Esophagus (tissue), 2 donors: ENCODE measurements around the gene STK39. TPM values are rescaled to one million over a fixed set of nuclear protein-coding genes. Genes with fewer than 3 reads are reported as not detected.
"Not testable (repeated sequence)": the region's sequence is repeated elsewhere in the genome, so short reads cannot be mapped to it uniquely, and the experiment has no call there.

Experiments used
- H3K27ac ChIP-seq, 2 donors: one replicate each; pipeline ENCODE4 v1.5.1; 2013; ENCODE audit warnings: low read depth in 2 of 2, mild to moderate bottlenecking in 2 of 2, inconsistent platforms in 1 of 2, low read length in 1 of 2, moderate library complexity in 1 of 2
- H3K27me3 ChIP-seq, 2 donors: one replicate each; pipeline ENCODE4 v1.6.1; 2013; ENCODE audit warnings: low read length in 2 of 2, control low read depth in 1 of 2, mild to moderate bottlenecking in 1 of 2; ENCODE audit not compliant: insufficient read depth in 2 of 2, control insufficient read depth in 1 of 2
- H3K36me3 ChIP-seq, 2 donors: one replicate each; pipeline ENCODE4 v1.6.1; 2013; ENCODE audit warnings: low read length in 1 of 2; ENCODE audit not compliant: control insufficient read depth in 2 of 2, insufficient read depth in 2 of 2
- H3K4me1 ChIP-seq, 2 donors: one replicate each; pipeline ENCODE4 v1.6.1; 2013; ENCODE audit warnings: low read length in 1 of 2; ENCODE audit not compliant: control insufficient read depth in 2 of 2, insufficient read depth in 2 of 2
- H3K4me3 ChIP-seq, 2 donors: one replicate each; pipeline ENCODE4 v1.5.1; 2013; ENCODE audit warnings: low read length in 2 of 2, mild to moderate bottlenecking in 2 of 2, low read depth in 1 of 2, moderate library complexity in 1 of 2
- H3K9me3 ChIP-seq, 2 donors: one replicate each; pipeline ENCODE4 v1.6.1; 2013; ENCODE audit warnings: mild to moderate bottlenecking in 2 of 2, low read depth in 1 of 2, low read length in 1 of 2, moderate library complexity in 1 of 2; ENCODE audit not compliant: control insufficient read depth in 2 of 2, insufficient read depth in 1 of 2
- WGBS, 2 donors: extraction: QIAGEN DNeasy Blood & Tissue Kit; methylation state at CpG; one replicate each; pipeline ENCODE4 v1.1.7; 2013; 5-methylcytosine and 5-hydroxymethylcytosine counted together
- polyA plus RNA-seq, 2 donors: library from polyadenylated mRNA; stranded (reverse); fragments of 200-250 nt; gene quantifications; one replicate each; pipeline ENCODE4 v1.2.3, GENCODE V29; 2013
- donor health status: healthy with polysubstance abuse.
- donor health status: Bipolar disorder and iron deficiency.

STK39 gene
- polyA plus RNA-seq, 2 donors, result 24.7 to 24.9 TPM

DNA sequence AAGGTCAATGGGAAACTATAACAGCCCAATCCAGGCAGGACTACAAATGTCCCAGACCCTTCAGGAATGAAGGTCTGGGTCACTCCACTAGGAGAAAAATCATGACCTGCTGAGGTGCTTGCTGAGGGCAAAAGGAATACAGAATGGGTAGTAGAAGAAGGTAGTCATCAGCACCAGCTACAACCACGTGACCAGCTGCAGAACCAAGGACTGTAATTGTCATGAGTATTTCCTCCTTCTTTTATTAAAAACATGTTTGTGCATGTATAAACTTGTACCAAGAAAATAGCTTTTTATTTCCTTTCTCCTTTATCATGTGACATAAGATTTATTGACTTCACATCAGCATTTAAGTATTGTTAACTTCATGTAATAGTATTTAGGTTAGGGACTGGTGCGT, 15.5 kb upstream of the STK39 start:
- H3K4me3 ChIP-seq, H3K9me3 ChIP-seq, H3K27ac ChIP-seq, H3K27me3 ChIP-seq, H3K4me1 ChIP-seq, H3K36me3 ChIP-seq: not testable (repeated sequence)
- 68 to 74% methylated on average over 2 of the region's 2 CpGs for WGBS, 2 donors

- H3K4me1 ChIP-seq, result no peaks in the 10 kb centered on the region
- no peaks in the 10 kb centered on the region for H3K36me3 ChIP-seq
- H3K4me3 ChIP-seq, result no peak overlapping the region
- no peaks in the 10 kb centered on the region for H3K27me3 ChIP-seq
- H3K9me3 ChIP-seq, result peaks cover 0 to 3% of the 10 kb centered on the region in 2 donors
- H3K27ac ChIP-seq, result no peak overlapping the region
- WGBS, 2 donors, result 26 to 53% methylated on average over 2 of the region's 2 CpGs
Measured at GRCh38 chr2:168256448-168256847, 9.1 kb upstream of the STK39 start.

DNA sequence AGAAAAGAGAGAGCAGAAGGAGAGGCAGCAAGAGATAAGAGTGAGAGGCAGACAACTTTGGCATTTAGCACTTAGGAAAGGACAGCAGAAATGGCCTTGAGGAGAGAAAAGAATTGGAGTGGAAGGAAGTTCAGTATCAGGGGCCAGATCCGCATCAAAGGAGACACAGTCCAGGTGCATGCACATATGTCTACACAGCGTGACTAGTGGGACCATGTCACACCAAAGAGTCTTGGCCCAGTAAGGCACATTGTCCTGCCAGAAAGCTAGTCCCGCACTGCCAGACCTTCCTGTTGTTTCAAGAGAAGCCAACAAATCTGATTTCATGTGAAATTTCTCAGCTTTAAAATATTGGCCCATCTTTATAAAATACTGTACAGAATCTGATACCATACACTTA, 8.5 kb upstream of the STK39 start:
- 65 to 74% methylated on average over 3 of the region's 3 CpGs for WGBS, 2 donors
- Histone ChIP-seq H3K4me1 (no peaks in the 10 kb centered on the region), H3K4me3 (no peak overlapping the region), H3K27ac (no peak overlapping the region), H3K36me3 (no peaks in the 10 kb centered on the region), H3K27me3 (no peaks in the 10 kb centered on the region), H3K9me3 (peaks cover 0 to 3% of the 10 kb centered on the region in 2 donors)

GRCh38 chr2:168255103-168255502, 7.7 kb upstream of the STK39 start:
- Histone ChIP-seq H3K9me3 (peaks cover 0 to 3% of the 10 kb centered on the region in 2 donors), H3K36me3 (no peaks in the 10 kb centered on the region), H3K27me3 (no peaks in the 10 kb centered on the region), H3K27ac (no peak overlapping the region), H3K4me1 (no peaks in the 10 kb centered on the region), H3K4me3 (no peak overlapping the region)
- WGBS, 2 donors, result 97% methylated on average over 8 of the region's 8 CpGs

GRCh38 chr2:168254158-168254935, 7.0 kb upstream of the STK39 start:
- Histone ChIP-seq H3K27me3 (no peaks in the 10 kb centered on the region), H3K9me3 (no peaks in the 10 kb centered on the region), H3K4me1 (no peaks in the 10 kb centered on the region), H3K27ac (no peak overlapping the region), H3K36me3 (no peaks in the 10 kb centered on the region), H3K4me3 (no peak overlapping the region)
- WGBS, 2 donors, result 71 to 76% methylated on average over 3 of the region's 3 CpGs

DNA sequence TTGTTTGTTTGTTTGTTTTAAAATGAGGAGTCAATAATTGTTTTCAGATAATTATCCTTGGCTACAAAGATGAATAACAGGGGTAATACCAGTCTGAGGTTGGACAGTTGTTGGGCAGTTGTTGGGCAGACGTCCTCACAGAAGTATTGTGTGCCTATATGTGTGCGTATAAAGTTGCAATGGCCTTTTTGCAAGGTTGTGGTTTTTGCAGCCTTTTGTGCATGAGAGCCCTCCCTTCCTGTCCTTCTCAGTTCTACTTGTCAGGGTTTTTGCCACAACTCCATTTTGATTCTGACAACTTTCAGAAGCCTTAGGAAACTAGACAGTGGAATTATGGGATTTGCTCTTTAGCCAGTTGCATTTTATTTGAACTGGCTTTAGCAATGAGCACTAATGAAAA, 6.0 kb upstream of the STK39 start:
- Histone ChIP-seq H3K27me3 (no peaks in the 10 kb centered on the region), H3K36me3 (no peaks in the 10 kb centered on the region), H3K4me1 (no peaks in the 10 kb centered on the region), H3K27ac (no peak overlapping the region), H3K4me3 (no peak overlapping the region), H3K9me3 (no peaks in the 10 kb centered on the region)
- 83 to 88% methylated on average over 2 of the region's 2 CpGs for WGBS, 2 donors

DNA sequence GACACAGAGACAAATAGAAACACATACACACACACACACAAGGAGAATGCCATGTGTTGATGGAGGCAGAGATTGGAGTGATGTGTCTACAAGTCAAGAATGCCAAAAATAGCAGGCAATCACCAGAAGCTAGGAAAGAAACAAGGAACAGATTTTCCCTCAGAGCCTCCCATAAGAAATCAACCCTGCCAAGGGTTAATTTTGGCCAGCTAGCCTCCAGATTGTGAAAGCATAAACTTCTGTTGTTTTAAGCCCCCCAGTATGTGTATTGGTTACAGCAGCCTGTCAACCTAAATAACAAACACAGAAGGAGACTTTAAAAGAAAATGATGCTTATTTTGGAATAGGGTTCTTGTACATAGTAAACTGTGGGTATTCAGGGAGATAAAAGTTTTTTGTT, 5.6 kb upstream of the STK39 start:
- H3K27me3 ChIP-seq, result no peaks in the 10 kb centered on the region
- H3K9me3 ChIP-seq, result no peaks in the 10 kb centered on the region
- H3K36me3 ChIP-seq, result no peaks in the 10 kb centered on the region
- no peaks in the 10 kb centered on the region for H3K4me1 ChIP-seq
- no peak overlapping the region for H3K4me3 ChIP-seq
- H3K27ac ChIP-seq, result no peak overlapping the region

DNA sequence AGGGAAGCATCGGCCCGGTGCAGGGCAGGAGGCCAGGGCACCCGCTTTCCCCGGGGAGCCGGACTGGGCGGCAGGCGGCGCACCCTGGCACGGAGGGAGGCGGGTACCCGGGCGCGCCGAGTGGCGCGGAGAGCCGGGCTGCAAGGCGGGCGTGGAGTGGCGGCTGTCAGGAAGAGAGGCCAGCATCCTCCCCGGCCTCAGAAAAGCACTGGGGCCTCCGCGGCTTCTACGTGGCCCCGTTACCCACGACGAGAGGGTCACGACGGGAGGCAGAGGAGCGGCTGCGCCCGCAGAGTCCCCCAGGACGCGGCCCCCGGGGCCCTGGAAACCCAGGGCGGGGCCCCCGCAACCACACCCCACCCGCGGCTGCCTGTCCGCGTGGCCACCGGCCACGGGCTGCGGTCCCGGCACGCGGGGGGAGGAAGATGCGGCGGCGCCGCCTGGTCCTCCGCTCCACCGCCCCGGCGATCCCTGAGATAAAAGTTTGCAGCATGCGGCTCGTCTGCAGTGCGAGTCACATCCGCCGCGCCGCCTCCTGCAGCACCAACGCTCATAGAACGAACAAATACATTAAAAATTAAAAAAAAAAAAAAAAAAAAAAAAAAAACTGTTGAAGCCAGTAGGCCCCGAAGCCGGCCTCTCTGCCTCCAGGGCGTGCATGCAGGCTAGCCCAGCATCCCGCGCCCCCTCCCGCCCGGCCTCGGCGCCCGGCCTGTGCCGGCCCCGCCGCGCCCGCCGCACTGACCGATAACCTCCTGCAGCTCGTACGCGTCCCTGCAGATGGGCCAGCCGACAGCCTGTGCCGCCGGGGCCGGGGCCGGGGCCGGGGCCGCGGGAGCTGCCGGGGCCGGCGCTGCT, 683 bp downstream of the STK39 start:
- WGBS, 2 donors, result 0 to 1% methylated on average over 75 to 95 of the region's 95 CpGs
- H3K4me1 ChIP-seq, result peaks cover 0 to 3% of the 10 kb centered on the region in 2 donors

GRCh38 chr2:168246072-168246482, 1.3 kb downstream of the STK39 start:
- peaks cover 5 to 7% of the 10 kb centered on the region in 2 donors for H3K4me1 ChIP-seq
- WGBS, 2 donors, result 20 to 23% methylated on average over 11 of the region's 11 CpGs

More for the DNA sequence above, 683 bp downstream of the STK39 start:
- H3K9me3 ChIP-seq, result no peaks in the 10 kb centered on the region
- H3K27me3 ChIP-seq, result no peaks in the 10 kb centered on the region
- H3K36me3 ChIP-seq, result no peaks in the 10 kb centered on the region
- peak overlapping the region; percentile 75 to 95 for H3K4me3 ChIP-seq
- peak overlapping the region; percentile 87 to 89 for H3K27ac ChIP-seq

More at GRCh38 chr2:168246072-168246482, 1.3 kb downstream of the STK39 start:
- peak overlapping the region; percentile 75 to 95 for H3K4me3 ChIP-seq
- no peaks in the 10 kb centered on the region for H3K27me3 ChIP-seq
- H3K27ac ChIP-seq, result peak overlapping the region; percentile 87 to 89
- H3K9me3 ChIP-seq, result no peaks in the 10 kb centered on the region
- no peaks in the 10 kb centered on the region for H3K36me3 ChIP-seq
